Neural progenitor cell (in vitro differentiated cells): Measurements from ENCODE around the gene TDRD10.

Experiments used
- EZH2 ChIP-seq: fragments of 200-600 bp; sonication (generic); IDR thresholded peaks from 2 replicates; pipeline ENCODE4 v1.6.1; 2017; ENCODE audit warnings: antibody characterized with exemption, mild to moderate bottlenecking, moderate library complexity
- TF ChIP-seq, protein P1 (sequence below): fragments of 200-600 bp; sonication (generic); IDR thresholded peaks from 2 replicates; pipeline ENCODE4 v1.5.1; 2017; ENCODE audit warnings: antibody characterized with exemption, mild to moderate bottlenecking

DNA sequence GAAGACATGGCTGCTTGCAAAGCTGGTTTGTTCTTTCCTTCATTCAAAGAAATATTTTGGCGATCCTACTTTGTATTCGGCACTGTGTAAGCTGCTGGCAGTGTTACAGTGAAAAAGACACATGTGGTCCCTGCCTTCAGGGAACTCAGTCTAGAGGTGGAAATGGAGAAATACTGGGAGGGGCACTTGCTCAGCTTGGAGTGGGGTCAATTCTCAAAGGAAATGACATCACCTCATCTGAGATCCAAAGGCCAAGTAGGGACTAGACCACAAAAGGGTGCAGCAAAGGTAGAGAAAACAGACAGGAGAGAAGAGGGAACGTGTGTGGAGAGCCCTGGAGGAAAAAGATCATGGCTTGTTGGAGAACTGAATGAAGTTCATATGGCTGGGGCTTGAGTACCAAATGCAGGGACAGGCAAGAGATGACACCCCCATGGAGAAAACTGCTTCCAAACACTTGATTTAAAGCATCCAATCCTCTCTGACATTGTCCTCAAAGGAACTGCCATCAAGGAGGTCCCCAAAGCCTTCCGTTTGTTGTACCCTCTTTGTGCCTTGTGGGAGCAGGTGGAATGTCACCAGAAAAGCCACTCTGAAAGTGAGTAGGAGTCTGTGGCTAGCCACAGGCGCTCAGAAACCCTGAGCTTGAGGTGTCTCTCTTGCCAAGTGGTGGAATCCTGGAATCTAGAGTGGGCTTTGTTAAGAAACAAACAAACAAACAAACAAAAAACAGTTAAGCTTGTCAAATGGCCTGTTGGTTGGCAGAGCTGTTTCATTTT is 48.3 kb upstream of the TDRD10 start:
- TF ChIP-seq, protein P1, sequence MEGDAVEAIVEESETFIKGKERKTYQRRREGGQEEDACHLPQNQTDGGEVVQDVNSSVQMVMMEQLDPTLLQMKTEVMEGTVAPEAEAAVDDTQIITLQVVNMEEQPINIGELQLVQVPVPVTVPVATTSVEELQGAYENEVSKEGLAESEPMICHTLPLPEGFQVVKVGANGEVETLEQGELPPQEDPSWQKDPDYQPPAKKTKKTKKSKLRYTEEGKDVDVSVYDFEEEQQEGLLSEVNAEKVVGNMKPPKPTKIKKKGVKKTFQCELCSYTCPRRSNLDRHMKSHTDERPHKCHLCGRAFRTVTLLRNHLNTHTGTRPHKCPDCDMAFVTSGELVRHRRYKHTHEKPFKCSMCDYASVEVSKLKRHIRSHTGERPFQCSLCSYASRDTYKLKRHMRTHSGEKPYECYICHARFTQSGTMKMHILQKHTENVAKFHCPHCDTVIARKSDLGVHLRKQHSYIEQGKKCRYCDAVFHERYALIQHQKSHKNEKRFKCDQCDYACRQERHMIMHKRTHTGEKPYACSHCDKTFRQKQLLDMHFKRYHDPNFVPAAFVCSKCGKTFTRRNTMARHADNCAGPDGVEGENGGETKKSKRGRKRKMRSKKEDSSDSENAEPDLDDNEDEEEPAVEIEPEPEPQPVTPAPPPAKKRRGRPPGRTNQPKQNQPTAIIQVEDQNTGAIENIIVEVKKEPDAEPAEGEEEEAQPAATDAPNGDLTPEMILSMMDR = no peak
- no peak for TF ChIP-seq EZH2
